Panc1 (cell line): ENCODE measurements around the gene ULK3. TPM values are rescaled to one million over a fixed set of nuclear protein-coding genes. Genes with fewer than 3 reads are reported as not detected.

Source experiments
- ATAC-seq: fragments of 200-7000 bp; cut with Tn5 transposase; 2 replicates; pipeline ENCODE4 v1.9.1; 2020; ENCODE audit warnings: mild to moderate bottlenecking, moderate library complexity
- BruUV-seq: library from RNA; stranded (reverse); fragments of 400-500 nt; replicated peaks from 2 replicates; lab custom pipeline; 2021; lab: Mats Ljungman, UMichigan
- CTCF ChIA-PET: fragments of 300-600 bp; sonication (Branson Sonifier 250); formaldehyde crosslinking; loops from one replicate; lab custom pipeline; 2022; ENCODE audit warnings: antibody characterized with exemption; lab: Charles Lee
- POLR2A ChIA-PET: fragments of 300-600 bp; sonication (Branson Sonifier 250); formaldehyde crosslinking; loops from one replicate; lab custom pipeline; 2022; ENCODE audit warnings: antibody characterized with exemption; lab: Charles Lee
- DNase-seq: peaks from one replicate; pipeline ENCODE4 v3.0.0-alpha.2; 2010; ENCODE audit warnings: low read depth, low spot score
- H3K27ac ChIP-seq: 2 replicates; pipeline ENCODE4 v1.5.1; 2011; ENCODE audit warnings: mild to moderate bottlenecking, low read length, inconsistent platforms
- H3K27me3 ChIP-seq: fragments of 200-500 bp; sonication (Bioruptor generic); 2 replicates; pipeline ENCODE4 v1.6.0; 2014; ENCODE audit warnings: low read length, inconsistent platforms; ENCODE audit not compliant: control insufficient read depth, insufficient read depth
- H3K36me3 ChIP-seq: fragments of 200-500 bp; sonication (Bioruptor generic); 2 replicates; pipeline ENCODE4 v1.5.1; 2014; ENCODE audit warnings: inconsistent platforms, mild to moderate bottlenecking, low read length, moderate library complexity; ENCODE audit not compliant: control insufficient read depth, insufficient read depth
- H3K4me1 ChIP-seq: 2 replicates; pipeline ENCODE4 v1.5.1; 2011; ENCODE audit warnings: inconsistent platforms, mild to moderate bottlenecking, low read length, moderate library complexity; ENCODE audit not compliant: control insufficient read depth, insufficient read depth
- H3K4me3 ChIP-seq, 2 experiments: 2 replicates each; pipeline ENCODE4 v1.5.1; 2011 to 2012; ENCODE audit warnings: low read depth in 2 of 2, low read length in 2 of 2, mild to moderate bottlenecking in 2 of 2, inconsistent platforms in 1 of 2, moderate library complexity in 1 of 2
- H3K9me3 ChIP-seq: fragments of 200-500 bp; sonication (Bioruptor generic); 2 replicates; pipeline ENCODE4 v1.5.1; 2014; ENCODE audit warnings: low read depth, mild to moderate bottlenecking, inconsistent platforms, low read length, moderate library complexity; ENCODE audit not compliant: control insufficient read depth, insufficient read depth
- POLR2AphosphoS5 ChIP-seq: IDR thresholded peaks from 2 replicates; pipeline ENCODE4 v1.6.1; 2012; ENCODE audit warnings: mild to moderate bottlenecking, low read depth, low read length, moderate library complexity
- SIN3A ChIP-seq: IDR thresholded peaks from 2 replicates; pipeline ENCODE4 v1.6.1; 2012; ENCODE audit warnings: low read depth, mild to moderate bottlenecking, low read length, moderate library complexity, borderline replicate concordance; ENCODE audit not compliant: insufficient read depth
- TCF7L2 ChIP-seq: IDR thresholded peaks from 2 replicates; pipeline ENCODE4 v1.6.1; 2011; ENCODE audit warnings: mild to moderate bottlenecking, low read depth, low read length, inconsistent platforms
- in situ Hi-C: cut with HindIII; loops from 2 replicates; pipeline ENCODE4 v1.10.0; 2016; ENCODE audit warnings: low sequenced_read_pairs, low pct_unique_long_range_greater_than_20kb
- intact Hi-C: fragments of 100-400 bp; cut with micrococcal nuclease; formaldehyde crosslinking; loops from one replicate; pipeline ENCODE4 v1.10.0; 2022; ENCODE audit not compliant: unreplicated experiment
- total RNA-seq: library from RNA; stranded (reverse); gene quantifications from one replicate; pipeline ENCODE4 v1.2.1, GENCODE V29; 2021; ENCODE audit not compliant: unreplicated experiment
- TF ChIP-seq, protein P1 (sequence below): fragments of 450-650 bp; IDR thresholded peaks from 2 replicates; pipeline ENCODE4 v1.5.1; 2017; ENCODE audit warnings: mild to moderate bottlenecking
- TF ChIP-seq, protein P2 (sequence below), 2 experiments: IDR thresholded peaks; 2 replicates each; pipeline ENCODE4 v1.6.1; 2011 to 2012; ENCODE audit warnings: low read depth in 2 of 2, control low read depth in 1 of 2, low read length in 1 of 2, mild to moderate bottlenecking in 1 of 2, moderate library complexity in 1 of 2; ENCODE audit not compliant: insufficient read depth in 1 of 2

The ULK3 gene
- total RNA-seq, 1 experiment from 2014 or later = 73.3 TPM

GRCh38 chr15:74844319-74845207, 1.6 kb upstream of the ULK3 start:
- CTCF ChIA-PET = interaction anchor here (0.6 to 1.0 kb wide), 3 partner anchors 9 to 27 kb away, joined by 3 to 6 read pairs (median 3); no protein-coding TSS in a partner anchor
- TF ChIP-seq SIN3A (no peak), TCF7L2 (no peak)
- TF ChIP-seq, protein P1, sequence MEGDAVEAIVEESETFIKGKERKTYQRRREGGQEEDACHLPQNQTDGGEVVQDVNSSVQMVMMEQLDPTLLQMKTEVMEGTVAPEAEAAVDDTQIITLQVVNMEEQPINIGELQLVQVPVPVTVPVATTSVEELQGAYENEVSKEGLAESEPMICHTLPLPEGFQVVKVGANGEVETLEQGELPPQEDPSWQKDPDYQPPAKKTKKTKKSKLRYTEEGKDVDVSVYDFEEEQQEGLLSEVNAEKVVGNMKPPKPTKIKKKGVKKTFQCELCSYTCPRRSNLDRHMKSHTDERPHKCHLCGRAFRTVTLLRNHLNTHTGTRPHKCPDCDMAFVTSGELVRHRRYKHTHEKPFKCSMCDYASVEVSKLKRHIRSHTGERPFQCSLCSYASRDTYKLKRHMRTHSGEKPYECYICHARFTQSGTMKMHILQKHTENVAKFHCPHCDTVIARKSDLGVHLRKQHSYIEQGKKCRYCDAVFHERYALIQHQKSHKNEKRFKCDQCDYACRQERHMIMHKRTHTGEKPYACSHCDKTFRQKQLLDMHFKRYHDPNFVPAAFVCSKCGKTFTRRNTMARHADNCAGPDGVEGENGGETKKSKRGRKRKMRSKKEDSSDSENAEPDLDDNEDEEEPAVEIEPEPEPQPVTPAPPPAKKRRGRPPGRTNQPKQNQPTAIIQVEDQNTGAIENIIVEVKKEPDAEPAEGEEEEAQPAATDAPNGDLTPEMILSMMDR = no peak
- TF ChIP-seq, protein P2, sequence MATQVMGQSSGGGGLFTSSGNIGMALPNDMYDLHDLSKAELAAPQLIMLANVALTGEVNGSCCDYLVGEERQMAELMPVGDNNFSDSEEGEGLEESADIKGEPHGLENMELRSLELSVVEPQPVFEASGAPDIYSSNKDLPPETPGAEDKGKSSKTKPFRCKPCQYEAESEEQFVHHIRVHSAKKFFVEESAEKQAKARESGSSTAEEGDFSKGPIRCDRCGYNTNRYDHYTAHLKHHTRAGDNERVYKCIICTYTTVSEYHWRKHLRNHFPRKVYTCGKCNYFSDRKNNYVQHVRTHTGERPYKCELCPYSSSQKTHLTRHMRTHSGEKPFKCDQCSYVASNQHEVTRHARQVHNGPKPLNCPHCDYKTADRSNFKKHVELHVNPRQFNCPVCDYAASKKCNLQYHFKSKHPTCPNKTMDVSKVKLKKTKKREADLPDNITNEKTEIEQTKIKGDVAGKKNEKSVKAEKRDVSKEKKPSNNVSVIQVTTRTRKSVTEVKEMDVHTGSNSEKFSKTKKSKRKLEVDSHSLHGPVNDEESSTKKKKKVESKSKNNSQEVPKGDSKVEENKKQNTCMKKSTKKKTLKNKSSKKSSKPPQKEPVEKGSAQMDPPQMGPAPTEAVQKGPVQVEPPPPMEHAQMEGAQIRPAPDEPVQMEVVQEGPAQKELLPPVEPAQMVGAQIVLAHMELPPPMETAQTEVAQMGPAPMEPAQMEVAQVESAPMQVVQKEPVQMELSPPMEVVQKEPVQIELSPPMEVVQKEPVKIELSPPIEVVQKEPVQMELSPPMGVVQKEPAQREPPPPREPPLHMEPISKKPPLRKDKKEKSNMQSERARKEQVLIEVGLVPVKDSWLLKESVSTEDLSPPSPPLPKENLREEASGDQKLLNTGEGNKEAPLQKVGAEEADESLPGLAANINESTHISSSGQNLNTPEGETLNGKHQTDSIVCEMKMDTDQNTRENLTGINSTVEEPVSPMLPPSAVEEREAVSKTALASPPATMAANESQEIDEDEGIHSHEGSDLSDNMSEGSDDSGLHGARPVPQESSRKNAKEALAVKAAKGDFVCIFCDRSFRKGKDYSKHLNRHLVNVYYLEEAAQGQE (IDR thresholded peaks at IDR 0.05; ENCODE audit: insufficient read depth in 1 of 2, low read depth in 2 of 2, low read length in 1 of 2) = no peak
- Histone ChIP-seq H3K9me3 (no peaks in the 10 kb centered on the region), H3K27ac (peak overlapping the region; percentile 40), H3K4me1 (peaks cover 19% of the 10 kb centered on the region), H3K27me3 (no peaks in the 10 kb centered on the region), H3K4me3 (no peak overlapping the region), H3K36me3 (no peaks in the 10 kb centered on the region)
- in situ Hi-C loops (no loop called here), intact Hi-C loops (no loop called here)
- BruUV-seq = no TSS peak
- POLR2A ChIA-PET = interaction anchor here (0.7 kb wide), 1 partner anchor 25 kb away, joined by 3 read pairs; no protein-coding TSS in a partner anchor
- DNase-seq (no peak), ATAC-seq (no peak)

GRCh38 chr15:74843891-74844299, 939 bp upstream of the ULK3 start:
- no peaks in the 10 kb centered on the region for H3K9me3 ChIP-seq
- CTCF ChIA-PET = interaction anchor here (1.0 kb wide), 2 partner anchors 8 to 27 kb away, joined by 3 read pairs; no protein-coding TSS in a partner anchor
- intact Hi-C loops = no loop called here
- peak overlapping the region; percentile 50 to 97 for H3K4me3 ChIP-seq
- TF ChIP-seq POLR2AphosphoS5 (no peak), TCF7L2 (no peak), SIN3A (no peak)
- TF ChIP-seq, protein P2 (IDR thresholded peaks at IDR 0.05; ENCODE audit: insufficient read depth in 1 of 2, low read depth in 2 of 2, low read length in 1 of 2) = no peak
- TF ChIP-seq, protein P1 = no peak
- TSS peak; percentile 20 for BruUV-seq
- H3K36me3 ChIP-seq = no peaks in the 10 kb centered on the region
- peaks cover 19% of the 10 kb centered on the region for H3K4me1 ChIP-seq
- ATAC-seq (no peak), DNase-seq (no peak)
- in situ Hi-C loops = no loop called here
- H3K27me3 ChIP-seq = no peaks in the 10 kb centered on the region
- H3K27ac ChIP-seq = peak overlapping the region; percentile 97
- POLR2A ChIA-PET = interaction anchor here (0.6 kb wide), 2 partner anchors 31 to 51 kb away, joined by 3 to 4 read pairs; no protein-coding TSS in a partner anchor
